A673 (cell line): ENCODE data around the gene DUSP14.

Source experiments
- EZH2 ChIP-seq: fragments of 200-600 bp; sonication (generic); IDR thresholded peaks from 2 replicates; pipeline ENCODE4 v1.6.1; 2017; ENCODE audit warnings: borderline replicate concordance, low read depth, mild to moderate bottlenecking, mixed read lengths, antibody characterized with exemption, low read length; ENCODE audit not compliant: poor library complexity, severe bottlenecking
- TF ChIP-seq, protein P1 (sequence below): fragments of 300-800, 200-600 bp; sonication (generic); conservative IDR thresholded peaks from 2 replicates; pipeline ENCODE4 v1.5.1; 2017; ENCODE audit warnings: low read depth, mild to moderate bottlenecking, antibody characterized with exemption, low read length, moderate library complexity, mixed read lengths

DNA sequence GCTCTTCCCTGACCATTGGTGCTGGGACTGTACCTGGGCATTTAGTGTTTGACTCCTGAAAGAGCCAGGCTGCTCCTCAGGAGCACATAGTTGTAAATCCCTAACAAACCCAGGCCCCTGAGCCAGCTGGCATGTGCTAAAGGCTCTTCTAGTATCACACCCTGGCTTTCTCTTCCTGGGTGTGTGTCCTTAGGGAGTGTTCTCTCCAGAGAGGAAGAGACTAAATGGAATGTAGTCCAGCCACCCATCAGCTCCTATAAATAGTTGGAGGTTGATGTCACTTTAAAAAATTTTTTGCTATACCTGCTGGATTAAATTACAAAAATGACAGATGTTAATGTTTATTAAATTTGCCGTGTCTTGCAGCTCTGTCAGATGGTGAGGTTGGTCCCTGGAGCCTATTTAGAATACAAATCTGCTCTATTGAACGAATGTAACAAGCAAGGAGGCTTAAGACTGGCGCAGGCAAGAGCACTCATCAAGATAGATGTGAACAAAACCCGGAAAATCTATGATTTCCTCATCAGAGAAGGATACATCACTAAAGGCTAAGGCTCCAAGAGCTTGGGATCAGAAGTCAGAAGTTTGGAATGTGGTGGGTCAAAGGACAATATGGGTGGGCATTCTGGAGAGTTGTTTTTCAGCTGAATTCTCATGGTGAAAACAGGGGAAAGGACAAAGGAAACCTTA is 13.1 kb upstream of the DUSP14 start:
- TF ChIP-seq, protein P1, sequence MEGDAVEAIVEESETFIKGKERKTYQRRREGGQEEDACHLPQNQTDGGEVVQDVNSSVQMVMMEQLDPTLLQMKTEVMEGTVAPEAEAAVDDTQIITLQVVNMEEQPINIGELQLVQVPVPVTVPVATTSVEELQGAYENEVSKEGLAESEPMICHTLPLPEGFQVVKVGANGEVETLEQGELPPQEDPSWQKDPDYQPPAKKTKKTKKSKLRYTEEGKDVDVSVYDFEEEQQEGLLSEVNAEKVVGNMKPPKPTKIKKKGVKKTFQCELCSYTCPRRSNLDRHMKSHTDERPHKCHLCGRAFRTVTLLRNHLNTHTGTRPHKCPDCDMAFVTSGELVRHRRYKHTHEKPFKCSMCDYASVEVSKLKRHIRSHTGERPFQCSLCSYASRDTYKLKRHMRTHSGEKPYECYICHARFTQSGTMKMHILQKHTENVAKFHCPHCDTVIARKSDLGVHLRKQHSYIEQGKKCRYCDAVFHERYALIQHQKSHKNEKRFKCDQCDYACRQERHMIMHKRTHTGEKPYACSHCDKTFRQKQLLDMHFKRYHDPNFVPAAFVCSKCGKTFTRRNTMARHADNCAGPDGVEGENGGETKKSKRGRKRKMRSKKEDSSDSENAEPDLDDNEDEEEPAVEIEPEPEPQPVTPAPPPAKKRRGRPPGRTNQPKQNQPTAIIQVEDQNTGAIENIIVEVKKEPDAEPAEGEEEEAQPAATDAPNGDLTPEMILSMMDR: no peak
- TF ChIP-seq EZH2: no peak
